Testis (tissue), 5 donors: ENCODE results near the gene RAB3C. TPM values are rescaled to one million over a fixed set of nuclear protein-coding genes. Genes with fewer than 3 reads are reported as not detected.
"Not testable (repeated sequence)": the region's sequence is repeated elsewhere in the genome, so short reads cannot be mapped to it uniquely, and the experiment has no call there.

ENCODE experiments used
- DNase-seq: peaks from one replicate; pipeline ENCODE4 v3.0.0-alpha.2; 2019
- H3K27ac ChIP-seq, 2 donors: fragments of 200-600 bp; sonication (generic); one replicate each; pipeline ENCODE4 v1.5.1; 2019
- H3K27me3 ChIP-seq: fragments of 200-600 bp; sonication (generic); one replicate; pipeline ENCODE4 v1.5.1; 2019
- H3K36me3 ChIP-seq: fragments of 200-600 bp; sonication (generic); one replicate; pipeline ENCODE4 v1.5.1; 2017; ENCODE audit warnings: low read depth; ENCODE audit errors: missing control alignments
- H3K4me1 ChIP-seq: fragments of 200-600 bp; sonication (generic); one replicate; pipeline ENCODE4 v1.5.1; 2019
- H3K4me3 ChIP-seq, 2 donors: fragments of 200-600 bp; sonication (generic); one replicate each; pipeline ENCODE4 v1.5.1; 2017 to 2019
- H3K9me3 ChIP-seq: fragments of 200-600 bp; sonication (generic); one replicate; pipeline ENCODE4 v1.5.1; 2017
- CTCF ChIP-seq, 3 experiments: fragments of 450-650 bp in 2 of 3; fragments of 200-600 bp in 1 of 3; sonication (generic) in 1 of 3; IDR thresholded peaks; one replicate each; pipeline ENCODE4 v1.5.1; 2016 to 2019; ENCODE audit warnings: antibody characterized with exemption in 3 of 3, mild to moderate bottlenecking in 2 of 3, moderate library complexity in 1 of 3
- POLR2A ChIP-seq: fragments of 450-650 bp; IDR thresholded peaks from one replicate; pipeline ENCODE4 v1.6.1; 2017; ENCODE audit warnings: antibody characterized with exemption, mild to moderate bottlenecking, moderate library complexity
- WGBS, 2 donors: methylation state at CpG; one replicate each; pipeline ENCODE4 v1.1.5; 2018; 5-methylcytosine and 5-hydroxymethylcytosine counted together
- intact Hi-C: fragments of 100-400 bp; cut with DNase I; formaldehyde crosslinking; loops from one replicate; pipeline ENCODE4 v1.15.1; 2023; ENCODE audit warnings: low total_unique reads
- long read RNA-seq, 2 donors: transcript quantifications; one replicate each; lab custom pipeline, GENCODE V29; 2026
- polyA plus RNA-seq: library from polyadenylated mRNA; stranded (reverse); fragments of 350-450 nt; fragmentation: Illumina TruSeq; extraction: RNeasy Lipid Tissue Mini Kit (QIAGEN cat#74804); gene quantifications from one replicate; pipeline ENCODE4 v1.2.3, GENCODE V29; 2014; ENCODE audit warnings: low read depth, low replicate concordance; ENCODE audit not compliant: insufficient read depth
- total RNA-seq, 2 donors: library from RNA; depleted of rRNA; stranded (reverse); fragments of >200 nt; gene quantifications; one replicate each; pipeline ENCODE4 v1.2.3, GENCODE V29; 2016

The RAB3C gene
- total RNA-seq (1 to 10 TPM in 1 of 2 donors, under 1 TPM in 1; 0.47 to 1.8 TPM), polyA plus RNA-seq (2.5 TPM)
- long read RNA-seq, donor 1, full-length matches to known transcripts, result 1 of 1 reads
- long read RNA-seq, donor 1, partial matches to known transcripts, result 0 of 1 reads
- long read RNA-seq, donor 1, other reads (novel, unspliced or antisense), result 0 of 1 reads
- long read RNA-seq, donor 2, full-length matches to known transcripts, result 1 of 1 reads
- long read RNA-seq, donor 2, partial matches to known transcripts, result 0 of 1 reads
- long read RNA-seq, donor 2, other reads (novel, unspliced or antisense), result 0 of 1 reads

GRCh38 chr5:58582803-58583491 is at the start of gene RAB3C:
TSS of gene RAB3C (plus strand) at chr5:58583075. CDS start at chr5:58583209, 134 bp downstream.
- Histone ChIP-seq H3K27ac (no peak within 1 kb of the TSS), H3K27me3 (no peaks in the 10 kb centered on the region), H3K4me1 (peaks cover 6% of the 10 kb centered on the region), H3K9me3 (no peaks in the 10 kb centered on the region), H3K36me3 (no peaks in the 10 kb centered on the region), H3K4me3 (peak within 1 kb of the TSS; percentile 16 to 63)
- intact Hi-C loops, result no loop called here
- no peak for TF ChIP-seq POLR2A
- TF ChIP-seq CTCF (IDR thresholded peaks at IDR 0.05), result no peak
- 0 to 1% methylated on average over 27 to 43 of the region's 43 CpGs for WGBS, 2 donors
- DNase-seq, result peak; percentile 97

DNA sequence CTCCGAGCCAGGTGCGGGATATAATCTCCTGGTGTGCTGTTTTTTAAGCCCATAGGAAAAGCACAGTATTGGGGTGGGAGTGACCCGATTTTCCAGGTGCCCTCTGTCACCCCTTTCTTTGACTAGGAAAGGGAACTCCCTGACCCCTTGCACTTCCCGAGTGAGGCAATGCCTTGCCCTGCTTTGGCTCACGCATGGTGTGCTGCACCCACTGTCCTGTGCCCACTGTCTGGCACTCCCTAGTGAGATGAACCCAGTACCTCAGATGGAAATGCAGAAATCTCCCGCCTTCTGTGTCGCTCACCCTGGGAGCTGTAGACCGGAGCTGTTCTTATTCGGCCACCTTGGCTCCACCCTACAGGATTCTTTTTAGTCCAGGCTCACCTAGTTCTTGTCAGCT is 40.9 kb upstream of the RAB3C start:
- H3K9me3 ChIP-seq, H3K27ac ChIP-seq, H3K4me1 ChIP-seq, H3K27me3 ChIP-seq, intact Hi-C loops, H3K36me3 ChIP-seq, DNase-seq, H3K4me3 ChIP-seq: not testable (repeated sequence)
- 90 to 91% methylated on average over 7 to 9 of the region's 9 CpGs for WGBS, 2 donors

DNA sequence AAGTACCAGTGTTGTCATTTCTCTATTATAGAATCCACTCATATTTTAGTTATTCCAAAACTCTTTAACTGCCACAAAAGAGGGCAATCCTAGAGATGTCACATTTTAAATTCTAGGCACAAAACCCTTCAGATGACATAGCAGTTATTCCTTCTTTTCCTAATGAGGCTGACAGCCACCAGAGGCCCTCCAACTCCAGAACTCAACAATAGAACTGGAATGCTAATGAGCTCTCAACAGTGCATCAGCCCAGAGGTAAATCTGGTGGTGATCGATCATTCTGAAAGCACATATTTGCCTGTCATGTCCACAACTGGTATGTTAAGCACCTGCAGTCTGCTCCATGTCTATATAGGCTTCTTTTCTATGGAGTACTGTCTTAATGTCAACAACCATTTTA is 40.2 kb upstream of the RAB3C start:
- 89 to 94% methylated on average over 1 of the region's 1 CpG for WGBS, 2 donors
- TF ChIP-seq CTCF (IDR thresholded peaks at IDR 0.05) (no peak), POLR2A (no peak)
- H3K4me3 ChIP-seq, result no peak overlapping the region
- H3K9me3 ChIP-seq, result no peaks in the 10 kb centered on the region
- no peak for DNase-seq
- no peaks in the 10 kb centered on the region for H3K4me1 ChIP-seq
- H3K27ac ChIP-seq, result no peak overlapping the region
- no peaks in the 10 kb centered on the region for H3K27me3 ChIP-seq
- no peaks in the 10 kb centered on the region for H3K36me3 ChIP-seq
- intact Hi-C loops, result no loop called here

GRCh38 chr5:58543723-58544122 is 39.2 kb upstream of the RAB3C start:
- Histone ChIP-seq H3K27ac (no peak overlapping the region), H3K36me3 (no peaks in the 10 kb centered on the region), H3K4me3 (no peak overlapping the region), H3K4me1 (no peaks in the 10 kb centered on the region), H3K27me3 (no peaks in the 10 kb centered on the region), H3K9me3 (no peaks in the 10 kb centered on the region)
- 89% methylated on average over 2 of the region's 2 CpGs for WGBS, 2 donors
- no peak for DNase-seq
- intact Hi-C loops, result no loop called here
- no peak for TF ChIP-seq POLR2A
- no peak for TF ChIP-seq CTCF (IDR thresholded peaks at IDR 0.05)

- DNase-seq, result no peak
- no peak for TF ChIP-seq CTCF (IDR thresholded peaks at IDR 0.05)
- no peak for TF ChIP-seq POLR2A
- H3K4me3 ChIP-seq, result no peak overlapping the region
- H3K27ac ChIP-seq, result no peak overlapping the region
- intact Hi-C loops, result no loop called here
- no peaks in the 10 kb centered on the region for H3K27me3 ChIP-seq
- no peaks in the 10 kb centered on the region for H3K9me3 ChIP-seq
- no peaks in the 10 kb centered on the region for H3K36me3 ChIP-seq
- whole genome bisulfite sequencing, 2 donors, result 76 to 86% methylated on average over 1 of the region's 1 CpG
- H3K4me1 ChIP-seq, result no peaks in the 10 kb centered on the region
Measured at GRCh38 chr5:58544195-58544594, 38.7 kb upstream of the RAB3C start.
